ENCODE results near the gene SOX8. TPM values are rescaled to one million over a fixed set of nuclear protein-coding genes. Genes with fewer than 3 reads are reported as not detected.

Gene SOX8
- total RNA-seq, 1 donor from 2014 or later: 0.74 TPM

DNA sequence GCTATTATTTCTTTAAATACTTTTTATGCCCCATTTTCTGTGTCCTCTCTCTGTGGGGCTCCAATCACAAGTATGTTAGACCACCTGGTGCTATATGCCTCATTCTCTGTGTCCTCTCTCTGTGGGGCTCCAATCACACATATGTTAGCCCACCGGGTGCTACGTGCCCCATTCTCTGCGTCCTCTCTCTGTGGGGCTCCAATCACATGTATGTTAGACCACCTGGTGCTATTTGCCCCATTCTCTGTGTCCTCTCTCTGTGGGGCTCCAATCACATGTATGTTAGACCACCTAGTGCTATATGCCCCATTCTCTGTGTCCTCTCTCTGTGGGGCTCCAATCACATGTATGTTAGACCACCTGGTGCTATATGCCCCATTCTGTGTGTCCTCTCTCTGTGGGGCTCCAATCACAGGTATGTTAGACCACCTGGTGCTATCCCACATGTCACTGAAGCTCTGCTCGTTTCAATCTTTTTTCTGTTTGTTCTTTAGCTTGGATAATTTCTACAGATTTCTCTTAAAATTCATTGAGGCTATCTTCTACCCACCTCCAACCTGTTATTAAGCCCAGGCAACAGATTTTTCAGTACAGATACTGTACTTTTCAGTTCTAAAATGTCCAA lies 39.0 kb upstream of the SOX8 start:
- intact Hi-C loops (cut with DNase I): no loop called here
- TF ChIP-seq POLR2A (IDR thresholded peaks at IDR 0.05) (no peak), POLR2AphosphoS5 (IDR thresholded peaks at IDR 0.05; ENCODE audit: insufficient read depth in 1 of 2, low read depth in 1 of 2) (no peak)
- TF ChIP-seq, protein P1, sequence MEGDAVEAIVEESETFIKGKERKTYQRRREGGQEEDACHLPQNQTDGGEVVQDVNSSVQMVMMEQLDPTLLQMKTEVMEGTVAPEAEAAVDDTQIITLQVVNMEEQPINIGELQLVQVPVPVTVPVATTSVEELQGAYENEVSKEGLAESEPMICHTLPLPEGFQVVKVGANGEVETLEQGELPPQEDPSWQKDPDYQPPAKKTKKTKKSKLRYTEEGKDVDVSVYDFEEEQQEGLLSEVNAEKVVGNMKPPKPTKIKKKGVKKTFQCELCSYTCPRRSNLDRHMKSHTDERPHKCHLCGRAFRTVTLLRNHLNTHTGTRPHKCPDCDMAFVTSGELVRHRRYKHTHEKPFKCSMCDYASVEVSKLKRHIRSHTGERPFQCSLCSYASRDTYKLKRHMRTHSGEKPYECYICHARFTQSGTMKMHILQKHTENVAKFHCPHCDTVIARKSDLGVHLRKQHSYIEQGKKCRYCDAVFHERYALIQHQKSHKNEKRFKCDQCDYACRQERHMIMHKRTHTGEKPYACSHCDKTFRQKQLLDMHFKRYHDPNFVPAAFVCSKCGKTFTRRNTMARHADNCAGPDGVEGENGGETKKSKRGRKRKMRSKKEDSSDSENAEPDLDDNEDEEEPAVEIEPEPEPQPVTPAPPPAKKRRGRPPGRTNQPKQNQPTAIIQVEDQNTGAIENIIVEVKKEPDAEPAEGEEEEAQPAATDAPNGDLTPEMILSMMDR (IDR thresholded peaks at IDR 0.05): no peak
- H3K36me3 ChIP-seq: peaks cover 0 to 5% of the 10 kb centered on the region in 2 donors
- H3K27ac ChIP-seq: no peak overlapping the region
- no peak overlapping the region for H3K4me3 ChIP-seq
- no peaks in the 10 kb centered on the region for H3K27me3 ChIP-seq
- H3K9me3 ChIP-seq: no peaks in the 10 kb centered on the region
- no peaks in the 10 kb centered on the region for H3K4me1 ChIP-seq
- no peak for DNase-seq (ENCODE audit: extremely low spot score in 2 of 2)

- H3K36me3 ChIP-seq: peaks cover 0 to 5% of the 10 kb centered on the region in 2 donors
- H3K4me3 ChIP-seq: no peak overlapping the region
- H3K4me1 ChIP-seq: no peaks in the 10 kb centered on the region
- intact Hi-C loops (cut with DNase I): no loop called here
- no peak for DNase-seq (ENCODE audit: extremely low spot score in 2 of 2)
- TF ChIP-seq POLR2AphosphoS5 (IDR thresholded peaks at IDR 0.05; ENCODE audit: insufficient read depth in 1 of 2, low read depth in 1 of 2) (no peak), POLR2A (IDR thresholded peaks at IDR 0.05) (no peak)
- TF ChIP-seq, protein P1 (IDR thresholded peaks at IDR 0.05): no peak
- H3K27me3 ChIP-seq: no peaks in the 10 kb centered on the region
- H3K9me3 ChIP-seq: no peaks in the 10 kb centered on the region
- no peak overlapping the region for H3K27ac ChIP-seq
Observed at GRCh38 chr16:943971-944370, 37.6 kb upstream of the SOX8 start.

DNA sequence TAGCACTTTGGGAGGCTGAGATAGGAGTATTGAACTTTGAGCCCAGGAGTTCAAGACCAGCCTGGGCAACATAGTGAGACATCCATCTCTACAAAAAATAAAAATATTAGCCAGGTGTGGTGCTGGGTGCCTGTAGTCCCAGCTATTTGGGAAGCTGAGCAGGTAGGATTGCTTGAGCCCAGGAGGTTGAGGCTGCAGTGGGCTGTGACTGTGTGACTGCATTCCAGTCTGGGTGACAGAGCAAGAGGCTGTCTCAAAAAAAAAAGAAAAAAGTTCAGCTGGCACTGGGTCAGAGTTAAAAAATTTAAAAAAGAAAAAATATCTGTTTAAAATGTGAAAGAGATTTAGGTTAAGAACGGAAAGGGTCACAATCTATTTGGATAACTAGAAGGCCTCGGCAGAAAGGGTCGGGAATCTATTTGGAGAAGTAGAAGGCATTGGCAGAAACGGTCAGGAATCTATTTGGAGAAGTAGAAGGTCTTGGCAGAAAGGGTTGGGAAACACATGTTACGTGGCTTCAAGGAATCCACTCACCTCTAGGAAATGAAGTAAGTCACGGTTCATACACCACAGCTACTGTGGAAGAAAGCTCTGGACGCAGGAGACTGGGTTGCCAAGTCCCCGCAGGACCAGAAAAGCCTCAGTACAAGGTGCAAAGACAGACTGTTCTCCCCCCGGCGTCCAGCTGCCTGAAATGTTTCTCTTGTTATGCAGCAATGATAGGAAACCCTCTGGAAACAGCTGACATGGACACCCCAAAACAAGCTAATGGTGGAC lies 36.1 kb upstream of the SOX8 start:
- no peaks in the 10 kb centered on the region for H3K4me1 ChIP-seq
- H3K27ac ChIP-seq: no peak overlapping the region
- TF ChIP-seq, protein P1 (IDR thresholded peaks at IDR 0.05): no peak
- TF ChIP-seq POLR2AphosphoS5 (IDR thresholded peaks at IDR 0.05; ENCODE audit: insufficient read depth in 1 of 2, low read depth in 1 of 2) (no peak), POLR2A (IDR thresholded peaks at IDR 0.05) (no peak)
- H3K9me3 ChIP-seq: no peaks in the 10 kb centered on the region
- H3K36me3 ChIP-seq: peaks cover 0 to 5% of the 10 kb centered on the region in 2 donors
- intact Hi-C loops (cut with DNase I): no loop called here
- H3K4me3 ChIP-seq: no peak overlapping the region
- no peaks in the 10 kb centered on the region for H3K27me3 ChIP-seq
- no peak for DNase-seq (ENCODE audit: extremely low spot score in 2 of 2)

GRCh38 chr16:946048-946395 lies 35.5 kb upstream of the SOX8 start:
- H3K9me3 ChIP-seq: no peaks in the 10 kb centered on the region

More at GRCh38 chr16:946048-946395, 35.5 kb upstream of the SOX8 start:
- TF ChIP-seq POLR2A (IDR thresholded peaks at IDR 0.05) (no peak), POLR2AphosphoS5 (IDR thresholded peaks at IDR 0.05; ENCODE audit: insufficient read depth in 1 of 2, low read depth in 1 of 2) (no peak)
- TF ChIP-seq, protein P1 (IDR thresholded peaks at IDR 0.05): no peak
- intact Hi-C loops (cut with DNase I): no loop called here
- H3K36me3 ChIP-seq: peaks cover 0 to 5% of the 10 kb centered on the region in 2 donors
- H3K27me3 ChIP-seq: no peaks in the 10 kb centered on the region
- no peaks in the 10 kb centered on the region for H3K4me1 ChIP-seq
- no peak for DNase-seq (ENCODE audit: extremely low spot score in 2 of 2)
- no peak overlapping the region for H3K4me3 ChIP-seq
- no peak overlapping the region for H3K27ac ChIP-seq
